NCI-H748 treated with DMSO at 0.1 percent for 48 hours (cell line): ENCODE measurements around the gene UCP2.

ENCODE experiments used
- DNase-seq: peaks from one replicate; lab custom pipeline; 2025; lab: John Stamatoyannopoulos, UW

The UCP2 gene, protein sequence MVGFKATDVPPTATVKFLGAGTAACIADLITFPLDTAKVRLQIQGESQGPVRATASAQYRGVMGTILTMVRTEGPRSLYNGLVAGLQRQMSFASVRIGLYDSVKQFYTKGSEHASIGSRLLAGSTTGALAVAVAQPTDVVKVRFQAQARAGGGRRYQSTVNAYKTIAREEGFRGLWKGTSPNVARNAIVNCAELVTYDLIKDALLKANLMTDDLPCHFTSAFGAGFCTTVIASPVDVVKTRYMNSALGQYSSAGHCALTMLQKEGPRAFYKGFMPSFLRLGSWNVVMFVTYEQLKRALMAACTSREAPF

DNA sequence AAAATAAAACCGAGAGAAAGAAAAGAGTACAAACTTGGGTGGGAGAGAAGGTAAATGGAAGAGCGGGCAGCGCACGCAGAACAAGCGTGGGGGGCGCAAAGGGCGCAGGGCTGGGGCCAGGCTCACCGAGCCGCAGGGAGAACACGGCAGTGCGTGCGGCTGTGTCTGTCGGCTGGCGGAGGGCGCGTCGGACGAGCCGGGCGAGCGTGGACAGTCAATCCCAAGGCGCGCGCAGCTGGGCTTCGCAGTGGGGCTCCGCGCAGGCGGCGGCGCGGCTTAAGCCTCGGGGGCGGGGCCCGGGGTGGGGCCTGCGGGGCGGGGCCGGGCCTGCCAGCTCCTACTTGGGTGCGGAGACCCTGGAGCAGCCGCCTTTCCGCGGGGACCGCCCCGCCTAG lies at the start of gene UCP2:
Gene UCP2, minus strand, starts transcription at position 249 of the 395 bp plus-strand sequence. CDS start 4,465 bp downstream, outside the sequence.
- peak; percentile 91 for DNase-seq

DNA sequence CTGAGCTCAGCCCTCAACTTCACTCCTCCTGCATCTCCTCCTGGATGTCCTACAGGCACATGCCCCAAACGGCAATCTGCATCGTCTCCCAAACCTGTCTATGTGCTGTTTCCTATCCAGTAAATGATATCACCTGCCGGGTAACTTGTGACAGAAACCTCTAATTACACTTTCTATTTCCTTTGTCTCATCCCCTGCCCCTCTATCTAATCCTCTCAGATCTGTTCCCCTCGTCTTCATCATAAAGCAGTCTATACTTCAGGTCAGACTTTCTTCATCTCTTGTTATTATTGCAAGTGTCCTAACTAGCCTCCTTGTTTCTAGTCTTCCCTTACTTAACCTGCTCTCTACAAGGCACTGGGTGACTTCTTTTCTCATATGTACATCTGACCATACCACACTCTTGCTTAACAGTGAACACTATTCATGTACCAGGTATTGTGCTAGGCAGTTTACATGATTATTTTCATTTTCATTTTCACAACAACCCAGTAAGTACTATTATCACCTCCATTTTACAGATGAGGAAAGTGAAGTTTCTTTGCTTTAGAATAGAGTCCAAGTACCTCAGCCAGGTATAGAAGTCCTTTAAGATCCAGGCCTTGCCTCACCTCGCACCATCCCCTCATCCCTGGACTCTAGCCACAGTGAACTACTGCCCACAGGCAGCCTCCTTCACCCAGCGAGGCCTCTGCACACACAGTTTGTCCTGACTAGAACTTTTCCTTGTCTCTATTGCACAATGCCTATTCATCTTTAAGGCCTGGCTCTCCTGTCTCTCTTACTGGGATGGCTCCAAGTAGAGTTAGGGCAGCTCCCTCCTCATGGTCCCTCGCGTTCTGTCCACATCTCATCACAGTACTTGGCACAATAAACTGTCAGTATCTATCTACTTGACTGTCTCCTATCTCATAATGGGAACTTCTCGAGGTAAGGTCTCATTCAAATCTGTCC lies 48.4 kb upstream of the UCP2 start:
- no peak for DNase-seq

DNA sequence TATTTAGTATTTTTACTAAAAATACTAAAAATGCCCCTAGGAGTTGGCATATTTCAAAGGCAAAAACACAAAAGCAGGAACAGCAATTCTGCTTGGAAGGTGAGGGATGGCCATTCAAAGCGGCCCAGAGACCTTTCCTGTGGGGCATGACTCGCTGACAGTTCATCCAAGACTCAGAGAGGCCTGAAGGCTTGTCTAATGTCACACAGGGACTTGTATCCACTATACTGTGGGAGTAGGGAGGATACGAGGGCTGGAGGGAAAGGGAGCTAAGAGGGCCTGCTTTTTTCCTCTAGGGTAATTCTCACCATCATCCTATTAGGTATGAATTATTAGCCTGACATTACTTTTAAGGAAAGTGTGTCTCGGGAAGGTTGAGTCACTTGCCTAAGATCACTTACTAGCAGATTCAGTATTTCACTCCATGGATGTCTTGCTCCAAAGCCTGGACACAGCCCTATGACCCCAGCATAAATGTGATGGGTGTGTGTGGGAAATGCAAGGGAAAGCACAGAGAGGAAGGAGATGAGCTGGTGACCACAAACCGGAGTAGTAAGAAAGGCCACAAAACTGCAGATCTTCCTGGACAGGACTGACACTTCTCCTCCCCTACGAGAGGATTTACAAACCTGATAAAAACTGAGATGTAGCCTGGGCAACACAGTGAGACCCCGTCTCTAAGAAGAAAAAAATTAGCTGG lies 43.0 kb upstream of the UCP2 start:
- DNase-seq: no peak

DNA sequence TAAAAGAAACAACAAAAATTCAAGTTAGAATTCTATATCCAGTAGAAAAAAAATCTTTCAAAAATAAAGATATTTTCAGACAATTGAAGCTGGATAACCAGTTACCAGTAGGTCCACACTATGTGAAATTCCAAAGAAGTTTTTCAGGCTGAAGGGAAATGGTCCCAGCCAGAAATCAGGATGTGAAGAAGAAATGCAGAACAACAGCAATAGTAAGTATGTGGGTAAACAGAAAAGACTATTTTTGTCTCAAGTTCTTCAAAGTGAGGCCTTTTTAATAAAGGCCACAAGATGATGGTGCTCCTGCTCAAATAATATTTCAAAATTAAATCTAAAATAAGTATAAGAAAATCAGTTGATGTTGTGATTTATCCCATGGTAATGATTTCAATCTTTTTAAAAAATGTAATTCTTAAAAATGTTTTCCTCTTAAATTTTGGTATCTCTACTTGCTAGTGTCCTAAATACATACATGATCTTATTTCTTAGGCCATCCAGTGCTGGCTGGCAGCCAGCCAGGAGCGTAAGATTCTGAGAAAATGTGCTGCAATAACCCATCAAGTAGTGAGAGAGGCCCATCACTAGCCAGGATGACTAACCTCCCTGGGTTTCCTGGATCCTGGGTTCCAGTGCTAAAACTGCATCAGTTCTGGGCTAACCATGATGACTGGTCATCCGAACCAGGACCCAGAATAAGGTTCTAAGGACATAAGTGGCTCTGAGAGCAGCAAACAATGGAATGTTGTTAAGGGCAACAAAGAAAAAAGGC lies 41.8 kb upstream of the UCP2 start:
- DNase-seq: no peak

DNA sequence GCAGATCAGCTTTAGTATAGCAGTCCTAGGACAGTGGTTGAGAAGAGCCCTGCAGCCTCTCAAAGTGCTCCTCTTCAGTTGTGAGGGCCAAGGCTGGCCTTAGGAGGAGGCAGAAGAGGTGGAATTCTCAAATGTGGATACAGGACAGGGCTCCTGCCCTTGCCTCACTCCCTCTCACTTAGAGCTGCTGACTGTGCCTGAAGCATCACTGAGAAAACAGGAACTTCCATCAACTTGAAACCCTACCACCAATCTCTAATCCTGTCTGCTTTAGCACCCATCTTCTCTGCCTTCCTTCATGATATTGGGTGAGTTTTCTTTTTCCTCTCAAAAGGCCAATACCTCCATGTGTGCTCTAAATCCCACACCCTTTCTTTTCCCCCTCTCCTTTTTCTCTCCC lies 40.6 kb upstream of the UCP2 start:
- DNase-seq: no peak

DNA sequence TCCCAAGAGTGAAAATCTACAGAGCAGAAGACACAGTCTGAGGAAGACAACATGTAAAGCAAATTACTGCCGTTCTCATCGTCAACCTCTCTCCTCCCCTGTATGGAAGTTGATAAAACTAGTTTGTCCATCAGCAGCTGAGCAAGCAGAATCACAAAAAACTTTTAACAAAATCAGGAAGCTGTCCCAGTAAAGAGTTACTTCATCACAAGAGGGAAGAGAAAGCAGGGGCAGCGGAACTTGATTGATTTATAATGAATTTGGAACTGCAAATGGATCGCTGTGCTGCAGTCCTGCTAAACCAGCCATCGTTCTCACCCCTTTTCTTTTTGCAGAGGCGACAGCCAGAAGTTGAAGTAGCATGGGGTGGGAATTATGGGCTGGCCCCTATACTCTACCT lies 39.9 kb upstream of the UCP2 start:
- no peak for DNase-seq

DNA sequence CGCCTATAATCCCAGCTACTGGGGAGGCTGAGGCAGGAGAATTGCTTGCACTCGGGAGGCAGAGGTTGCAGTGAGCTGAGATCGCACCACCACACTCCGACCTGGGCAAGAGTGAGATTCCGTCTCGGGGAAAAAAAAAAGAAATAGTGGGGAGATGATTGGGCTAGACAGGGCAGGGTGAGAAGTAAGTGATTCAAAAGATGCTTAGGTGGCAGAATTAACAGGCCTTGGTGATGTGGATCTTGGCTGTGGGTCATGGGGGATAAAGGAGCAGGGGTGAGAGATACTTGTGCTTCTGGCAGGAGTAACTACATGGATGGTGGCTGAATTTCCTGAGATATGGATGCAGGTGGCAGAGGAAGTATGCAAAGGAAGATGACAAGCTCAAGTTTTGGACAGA lies 39.4 kb upstream of the UCP2 start:
- DNase-seq: no peak

DNA sequence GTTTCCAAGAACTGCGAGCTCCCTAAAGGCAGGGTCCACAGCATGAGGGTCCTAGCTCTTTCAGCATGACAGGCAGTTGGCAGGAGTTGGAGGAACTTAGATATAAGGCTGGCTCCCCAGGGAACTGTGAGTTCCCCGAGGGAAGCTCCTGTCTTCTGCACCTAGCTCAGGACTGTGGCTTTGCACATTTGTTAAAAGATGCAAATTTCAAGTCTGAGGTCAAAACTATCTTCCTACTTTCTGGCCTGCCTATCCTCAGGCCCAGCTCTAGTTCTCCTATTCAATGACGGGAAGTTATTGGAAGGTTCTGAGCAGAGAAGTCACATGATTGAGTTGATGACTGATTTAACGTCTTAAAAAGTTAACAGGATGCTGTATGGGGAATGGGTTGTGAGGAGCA lies 37.9 kb upstream of the UCP2 start:
- no peak for DNase-seq

DNA sequence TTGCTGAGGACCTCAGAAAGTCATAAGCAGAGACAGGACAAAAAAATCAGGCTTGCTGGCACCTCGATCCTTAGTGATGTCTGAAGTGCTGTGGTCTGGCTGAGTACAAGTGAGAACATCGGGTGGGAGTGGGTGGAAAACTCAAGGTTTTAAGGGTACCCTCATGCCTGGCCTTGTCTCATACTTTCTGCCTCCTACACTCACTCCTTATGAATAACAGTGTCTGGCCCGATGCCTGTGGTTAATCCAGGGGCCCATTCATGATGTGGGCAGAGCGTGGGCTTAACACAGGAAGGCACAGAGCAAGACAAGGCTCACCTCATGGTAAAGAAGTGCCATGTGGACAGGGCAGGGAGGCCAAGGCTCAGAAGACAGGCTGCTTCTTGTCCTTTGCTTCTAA lies 37.2 kb upstream of the UCP2 start:
- DNase-seq: no peak

DNA sequence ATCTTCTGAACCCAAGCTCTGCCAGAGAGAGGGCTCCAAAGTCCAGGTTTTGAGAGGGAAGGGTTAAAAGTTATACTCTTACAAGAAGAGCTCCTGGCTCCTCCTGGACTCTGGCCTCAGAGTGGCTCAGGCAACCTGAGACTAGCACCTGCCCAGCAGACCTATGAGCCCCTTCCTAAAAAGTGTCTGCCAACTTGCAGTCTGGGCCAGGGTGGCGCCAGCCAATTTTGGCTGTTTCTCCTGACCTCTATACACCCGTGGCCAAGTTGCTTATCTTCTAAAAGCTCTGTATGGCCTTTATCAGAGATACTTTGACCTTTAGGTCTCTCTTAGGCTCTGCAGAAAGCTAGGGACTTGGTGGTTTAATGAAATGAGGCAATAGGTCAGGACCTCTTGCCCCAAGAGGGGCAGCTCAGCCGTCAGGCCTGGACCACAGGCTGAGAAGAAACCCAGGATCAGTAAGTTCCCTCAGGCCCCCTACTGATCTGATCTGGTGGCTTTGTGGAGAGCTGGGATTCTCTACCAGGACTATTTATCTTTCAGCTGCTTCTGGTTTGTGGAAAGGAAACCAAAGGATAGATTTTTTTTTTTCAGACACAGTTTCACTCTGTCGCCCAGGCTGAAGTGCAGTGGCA lies 36.6 kb upstream of the UCP2 start:
- no peak for DNase-seq

DNA sequence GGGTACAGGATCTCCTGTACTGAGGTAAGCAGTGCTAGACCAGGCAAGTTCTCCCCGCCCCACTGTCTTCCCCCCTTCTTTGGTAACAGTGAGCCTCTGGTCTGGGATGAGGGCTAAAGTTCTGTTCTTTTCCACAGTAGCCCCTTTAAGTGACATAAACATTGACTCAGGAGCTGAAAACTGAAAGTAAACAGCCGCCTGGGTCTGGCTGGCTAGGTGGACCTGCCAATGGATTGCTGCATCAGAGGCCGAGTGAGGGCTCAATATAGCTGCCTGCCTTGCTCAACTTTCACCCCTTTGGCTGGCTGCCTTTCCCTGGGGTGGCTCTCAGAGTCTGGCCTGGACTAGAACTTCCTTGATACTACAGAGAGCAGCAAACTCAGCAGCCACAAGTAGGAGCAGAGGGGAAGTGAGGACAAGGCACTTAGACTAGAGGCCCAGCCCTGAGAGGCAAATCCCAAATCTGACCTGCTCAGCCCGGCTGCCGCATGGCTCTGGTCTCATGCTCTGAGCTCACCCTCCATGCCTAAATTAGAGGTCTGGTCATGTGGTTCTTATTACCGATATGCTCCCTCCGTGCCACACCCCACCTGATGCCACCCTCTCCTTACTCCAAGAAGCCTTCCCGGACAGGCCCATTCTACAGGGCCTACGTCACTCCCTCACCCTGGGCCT lies 35.8 kb upstream of the UCP2 start:
- DNase-seq: no peak

DNA sequence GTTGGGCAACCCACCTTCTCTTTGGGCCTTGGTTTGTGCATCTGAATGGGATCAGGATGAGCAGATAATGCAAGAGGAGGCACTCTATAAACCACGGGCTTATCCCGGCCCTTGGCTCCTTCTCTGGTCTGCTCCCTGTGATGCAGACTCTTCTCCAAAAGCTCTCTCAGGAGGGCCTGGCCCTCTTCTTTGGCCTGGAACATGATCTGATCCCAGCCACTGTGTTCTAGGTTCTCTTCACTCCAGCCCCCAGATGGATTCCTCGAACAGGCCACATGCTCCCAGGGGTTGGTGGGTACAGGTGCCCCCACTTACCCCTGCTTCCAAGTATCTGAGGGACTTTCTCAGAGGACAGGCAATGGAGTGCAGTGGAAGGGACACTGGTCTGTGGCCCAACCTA lies 35.0 kb upstream of the UCP2 start:
- DNase-seq: no peak

DNA sequence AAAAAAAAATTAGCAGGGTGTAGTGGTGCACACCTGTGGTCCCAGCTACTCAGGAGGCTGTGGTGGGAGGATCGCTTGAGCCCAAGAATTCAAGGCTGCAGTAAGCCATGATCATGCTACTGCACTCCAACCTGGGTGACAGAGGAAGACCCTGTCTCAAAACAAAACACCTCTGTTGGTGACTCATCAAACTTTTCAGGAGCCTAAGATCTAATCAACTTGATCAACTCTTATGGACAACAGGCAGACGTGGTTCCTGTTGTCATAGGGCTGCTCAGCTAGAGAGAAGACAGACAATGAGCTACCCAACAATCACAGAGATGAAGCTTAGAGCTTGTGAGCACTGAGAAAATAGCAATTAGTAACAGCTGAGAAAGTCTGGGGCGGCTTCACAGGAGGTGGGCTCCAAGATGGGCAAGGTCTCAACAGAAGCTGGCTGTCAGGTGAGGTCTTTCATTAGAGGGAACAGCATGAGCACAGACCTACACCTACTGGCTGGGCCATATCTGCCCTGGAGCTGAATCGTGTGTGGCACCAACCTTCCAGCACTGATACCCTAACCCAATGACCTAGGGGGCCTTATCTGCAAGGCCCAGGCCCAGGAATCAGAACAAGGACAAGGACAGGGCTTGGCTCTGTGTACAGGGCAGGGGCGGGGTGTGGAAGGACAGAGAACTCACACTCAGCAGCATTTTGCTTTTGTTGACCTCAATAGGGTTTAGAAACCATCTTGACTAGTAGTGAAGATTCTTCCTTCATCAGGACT lies 33.5 kb upstream of the UCP2 start:
- no peak for DNase-seq

DNA sequence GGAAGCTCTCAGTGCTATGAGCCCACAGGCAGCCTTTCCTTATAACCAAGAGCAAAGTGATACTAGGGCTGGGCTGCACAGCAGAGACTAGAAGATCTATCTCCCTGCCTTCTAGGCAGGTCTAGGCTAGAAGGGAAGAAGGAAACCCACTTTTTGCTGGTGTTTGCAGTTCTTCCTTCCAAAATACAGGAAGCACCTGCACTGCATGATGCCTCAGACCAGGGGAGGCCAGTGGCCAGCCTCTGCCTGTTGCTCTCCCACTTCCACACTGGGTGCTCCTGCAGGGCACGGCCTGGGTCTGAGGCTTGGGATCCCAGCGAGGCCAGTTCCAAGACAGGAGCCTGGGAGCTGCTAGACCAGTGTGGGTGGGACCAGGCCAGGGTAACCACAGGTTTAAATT lies 32.2 kb upstream of the UCP2 start:
- DNase-seq: no peak

DNA sequence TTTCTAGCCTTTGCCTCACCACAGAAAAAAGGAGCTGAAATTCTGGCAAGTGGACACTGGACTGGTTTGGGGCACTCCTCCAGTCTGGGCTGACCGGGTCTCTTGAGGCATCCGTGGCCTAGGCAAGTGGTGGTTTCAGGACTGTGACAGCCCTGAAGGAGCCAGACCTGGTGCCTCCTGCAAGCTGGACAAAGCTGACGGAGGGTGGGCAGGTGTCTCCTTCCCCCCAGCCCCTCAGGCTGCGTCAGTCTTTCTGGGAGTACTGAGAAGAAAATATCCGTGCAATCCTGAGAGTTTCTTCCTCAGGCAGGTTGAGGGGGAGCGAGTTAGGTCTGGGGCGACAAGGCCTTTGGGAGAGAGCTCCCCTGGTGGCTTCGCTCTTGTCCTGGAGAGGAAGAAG lies 30.5 kb upstream of the UCP2 start:
- DNase-seq: no peak

DNA sequence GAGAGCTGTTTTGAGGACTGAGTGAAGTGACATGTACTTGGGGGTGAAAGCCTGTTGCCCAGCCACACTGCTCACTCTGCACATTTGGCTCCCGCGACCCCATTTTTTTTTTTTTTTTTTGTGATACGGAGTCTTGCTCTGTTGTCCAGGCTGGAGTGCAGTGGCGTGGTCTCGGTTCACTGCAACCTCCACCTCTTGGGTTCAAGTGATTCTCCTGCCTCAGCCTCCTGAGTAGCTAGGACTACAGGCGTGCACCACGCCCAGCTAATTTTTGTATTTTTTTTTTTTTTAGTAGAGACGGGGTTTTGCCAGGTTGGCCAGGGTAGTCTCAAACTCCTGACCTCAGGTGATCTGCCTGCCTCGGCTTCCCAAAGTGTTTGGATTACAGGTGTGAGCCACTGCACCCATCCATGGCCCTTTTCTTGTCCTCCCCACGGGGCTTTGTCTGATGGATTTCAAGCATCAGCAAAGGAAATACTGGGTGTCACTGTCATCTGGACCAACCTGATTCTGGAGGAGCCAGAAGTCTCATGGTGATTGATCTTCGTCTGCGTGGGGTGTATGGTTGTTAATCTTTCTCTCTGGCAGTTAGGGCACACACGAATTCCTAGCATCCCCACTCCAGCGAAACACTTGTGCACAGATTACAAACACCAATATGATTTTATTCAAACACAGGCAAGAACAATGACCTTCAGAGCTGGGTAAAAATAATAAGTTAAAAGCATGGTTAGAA lies 29.6 kb upstream of the UCP2 start:
- no peak for DNase-seq

DNA sequence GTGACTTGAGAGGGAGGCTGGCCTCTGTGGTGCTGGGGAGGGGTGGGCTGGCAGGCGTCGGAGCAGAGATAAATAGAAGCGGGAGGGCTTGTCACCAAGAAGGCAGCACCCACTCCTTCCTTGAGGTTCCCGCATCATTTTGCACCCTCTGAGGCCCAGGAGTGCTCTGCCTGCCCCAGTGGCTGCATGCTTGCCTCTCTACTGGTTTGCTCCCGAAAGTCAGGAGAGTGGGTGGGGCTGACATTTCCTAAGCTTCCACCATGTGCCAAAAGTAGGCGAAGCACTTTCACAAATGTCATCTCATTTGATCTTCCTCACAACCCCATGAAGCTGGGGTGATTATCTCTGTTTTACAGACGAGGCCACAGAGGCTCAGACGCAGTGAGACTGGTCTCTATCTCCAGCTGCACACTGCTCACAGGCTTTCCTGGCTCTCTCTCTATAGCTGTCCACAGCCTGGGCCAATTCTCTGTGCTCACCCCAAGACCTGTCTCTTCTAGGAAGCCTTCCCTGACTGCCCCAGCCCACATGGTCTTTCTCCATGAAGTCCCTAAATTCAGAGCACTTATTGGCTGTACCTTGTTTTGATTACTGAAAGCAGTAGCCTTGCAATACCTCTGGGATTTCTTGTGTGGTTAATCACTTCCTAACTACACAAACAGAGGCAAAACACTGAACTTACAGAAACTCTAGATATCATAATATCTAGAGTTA lies 28.9 kb upstream of the UCP2 start:
- DNase-seq: no peak
